ENCODE results near the gene RNF44.

- TF ChIP-seq CTCF (IDR thresholded peaks at IDR 0.05) (no peak), POLR2A (IDR thresholded peaks at IDR 0.05) (no peak)
Measured at GRCh38 chr5:176514244-176514950, 22.8 kb downstream of the RNF44 start.

All from heart left ventricle (tissue), 13 donors.